Measurements from ENCODE around the gene FBRS.

Gene FBRS

DNA sequence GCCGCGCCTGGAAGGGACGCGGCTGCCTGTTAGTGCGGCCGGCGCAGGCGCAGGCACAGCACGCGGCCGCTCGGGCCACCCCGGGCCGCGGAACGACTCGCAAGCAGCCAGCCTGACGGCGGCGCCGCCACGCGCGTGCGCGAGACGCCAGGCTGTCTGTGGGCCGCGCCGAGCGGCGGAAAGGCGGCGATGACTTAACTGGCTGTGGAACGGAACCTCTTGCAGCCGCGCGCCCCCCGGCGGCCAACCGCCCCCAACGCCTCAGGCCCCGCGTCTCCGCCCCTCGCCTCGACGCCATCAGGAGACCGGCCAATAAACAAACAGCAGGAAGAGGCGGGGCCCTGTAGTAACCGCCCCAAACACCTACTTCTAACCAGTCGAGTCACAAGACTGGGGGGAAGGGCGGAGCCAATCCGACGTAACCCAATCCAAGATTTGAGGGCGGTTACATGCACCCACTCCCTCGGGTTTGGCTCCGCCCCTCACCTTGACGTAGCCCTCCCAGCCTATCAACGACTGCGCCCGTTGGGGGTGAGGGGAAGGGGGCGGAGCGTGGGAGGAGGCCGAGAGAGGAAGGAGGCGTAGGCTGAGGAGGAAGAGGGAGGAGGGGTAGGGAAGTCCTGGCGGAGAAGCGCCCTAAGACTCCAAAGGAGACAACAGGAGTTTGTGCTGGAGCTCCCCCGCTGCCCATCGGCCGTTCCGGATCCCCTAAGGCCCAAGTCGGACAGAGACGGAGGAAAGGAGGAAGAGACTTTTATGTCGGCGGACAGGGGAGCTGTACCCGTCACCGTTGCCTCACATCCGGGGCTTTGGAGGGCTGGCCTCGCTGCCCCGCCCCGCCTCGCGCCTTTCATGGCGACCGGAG, at the start of gene FBRS:
FBRS (plus strand) TSS at position 566 of the 865 bp plus-strand sequence. CDS start 1,088 bp downstream, outside the sequence.
- Histone ChIP-seq H3K9me2 (replicated peaks; ENCODE audit: control insufficient read depth, low read length) (no peaks in the 10 kb centered on the region), H3K27ac (ENCODE audit: low read depth, low read length) (peak within 1 kb of the TSS; percentile 81), H3K4me1 (ENCODE audit: control insufficient read depth, low read length) (peaks cover 40% of the 10 kb centered on the region), H3K4me2 (ENCODE audit: low read length) (peak within 1 kb of the TSS; percentile 90), H3K9me3 (ENCODE audit: control insufficient read depth, insufficient read depth, low read length) (no peaks in the 10 kb centered on the region), H4K20me1 (ENCODE audit: control insufficient read depth, insufficient read depth, low read depth, low read length) (no peaks in the 10 kb centered on the region; the same call in 1 of the 2 replicates), H3K4me3 (ENCODE audit: low read length) (peak within 1 kb of the TSS; percentile 78), H3K36me3 (ENCODE audit: control insufficient read depth, low read length) (peaks cover 76% of the 10 kb centered on the region), H3F3A (ENCODE audit: control insufficient read depth, insufficient read depth) (peaks cover 6% of the 10 kb centered on the region), H3K27me3 (ENCODE audit: control insufficient read depth, low read length) (no peaks in the 10 kb centered on the region), H3K79me2 (ENCODE audit: control insufficient read depth, low read length) (peaks cover 36% of the 10 kb centered on the region)
- TF ChIP-seq EZH2phosphoT487 (IDR thresholded peaks at IDR 0.05; ENCODE audit: borderline replicate concordance, low read length) (no peak), CTCF (IDR thresholded peaks at IDR 0.05; ENCODE audit: low read depth, low read length, poor library complexity, severe bottlenecking) (peak; percentile 91)

GRCh38 chr16:30609002-30609925, 49.0 kb upstream of the FBRS start:
- H3K4me3 ChIP-seq (ENCODE audit: low read length): peak overlapping the region; percentile 90
- H3K27ac ChIP-seq (ENCODE audit: low read depth, low read length): peak overlapping the region; percentile 72
- H3K36me3 ChIP-seq (ENCODE audit: control insufficient read depth, low read length): peaks cover 46% of the 10 kb centered on the region
- peaks cover 27% of the 10 kb centered on the region for H3K79me2 ChIP-seq (ENCODE audit: control insufficient read depth, low read length)
- no peaks in the 10 kb centered on the region for H4K20me1 ChIP-seq (ENCODE audit: control insufficient read depth, insufficient read depth, low read depth, low read length)
- no peak for TF ChIP-seq EZH2phosphoT487 (IDR thresholded peaks at IDR 0.05; ENCODE audit: borderline replicate concordance, low read length)
- no peaks in the 10 kb centered on the region for H3K9me3 ChIP-seq (ENCODE audit: control insufficient read depth, insufficient read depth, low read length)
- H3K4me2 ChIP-seq (ENCODE audit: low read length): peak overlapping the region; percentile 86
- H3K4me1 ChIP-seq (ENCODE audit: control insufficient read depth, low read length): peaks cover 30% of the 10 kb centered on the region
- H3K27me3 ChIP-seq (ENCODE audit: control insufficient read depth, low read length): no peaks in the 10 kb centered on the region
- H3F3A ChIP-seq (ENCODE audit: control insufficient read depth, insufficient read depth): peaks cover 7% of the 10 kb centered on the region; the same call in 1 of the 2 replicates
- no peaks in the 10 kb centered on the region for H3K9me2 ChIP-seq (replicated peaks; ENCODE audit: control insufficient read depth, low read length)

GRCh38 chr16:30609926-30610839, 48.0 kb upstream of the FBRS start, which contains the start of gene ZNF689:
Gene ZNF689 (minus strand): TSS chr16:30610389. CDS start chr16:30610041, 348 bp downstream.
- Histone ChIP-seq H3K27me3 (ENCODE audit: control insufficient read depth, low read length) (no peaks in the 10 kb centered on the region), H3K4me1 (ENCODE audit: control insufficient read depth, low read length) (peaks cover 35% of the 10 kb centered on the region), H3K9me2 (replicated peaks; ENCODE audit: control insufficient read depth, low read length) (no peaks in the 10 kb centered on the region), H3F3A (ENCODE audit: control insufficient read depth, insufficient read depth) (peaks cover 7% of the 10 kb centered on the region; the same call in 1 of the 2 replicates), H3K9me3 (ENCODE audit: control insufficient read depth, insufficient read depth, low read length) (no peaks in the 10 kb centered on the region), H3K36me3 (ENCODE audit: control insufficient read depth, low read length) (peaks cover 37% of the 10 kb centered on the region), H4K20me1 (ENCODE audit: control insufficient read depth, insufficient read depth, low read depth, low read length) (no peaks in the 10 kb centered on the region), H3K4me3 (ENCODE audit: low read length) (peak within 1 kb of the TSS; percentile 90), H3K4me2 (ENCODE audit: low read length) (peak within 1 kb of the TSS; percentile 86), H3K27ac (ENCODE audit: low read depth, low read length) (peak within 1 kb of the TSS; percentile 72), H3K79me2 (ENCODE audit: control insufficient read depth, low read length) (peaks cover 27% of the 10 kb centered on the region)
- no peak for TF ChIP-seq EZH2phosphoT487 (IDR thresholded peaks at IDR 0.05; ENCODE audit: borderline replicate concordance, low read length)
- peak; percentile 24 for TF ChIP-seq CTCF (IDR thresholded peaks at IDR 0.05; ENCODE audit: low read depth, low read length, poor library complexity, severe bottlenecking)
